ENCODE data around the gene CRYGN. TPM values are rescaled to one million over a fixed set of nuclear protein-coding genes. Genes with fewer than 3 reads are reported as not detected.

Gene CRYGN
- total and polyA plus RNA-seq, 9 of the 15 experiments (the other 6 are each of a cell fraction or from before 2014, with no cell fraction given) = not detected

- TF ChIP-seq, protein P1, sequence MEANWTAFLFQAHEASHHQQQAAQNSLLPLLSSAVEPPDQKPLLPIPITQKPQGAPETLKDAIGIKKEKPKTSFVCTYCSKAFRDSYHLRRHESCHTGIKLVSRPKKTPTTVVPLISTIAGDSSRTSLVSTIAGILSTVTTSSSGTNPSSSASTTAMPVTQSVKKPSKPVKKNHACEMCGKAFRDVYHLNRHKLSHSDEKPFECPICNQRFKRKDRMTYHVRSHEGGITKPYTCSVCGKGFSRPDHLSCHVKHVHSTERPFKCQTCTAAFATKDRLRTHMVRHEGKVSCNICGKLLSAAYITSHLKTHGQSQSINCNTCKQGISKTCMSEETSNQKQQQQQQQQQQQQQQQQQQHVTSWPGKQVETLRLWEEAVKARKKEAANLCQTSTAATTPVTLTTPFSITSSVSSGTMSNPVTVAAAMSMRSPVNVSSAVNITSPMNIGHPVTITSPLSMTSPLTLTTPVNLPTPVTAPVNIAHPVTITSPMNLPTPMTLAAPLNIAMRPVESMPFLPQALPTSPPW (CRISPR knock-in tag; IDR thresholded peaks at IDR 0.05) = peak; percentile 36; the same call in 1 of the 2 replicates
- TF ChIP-seq COPS2 (conservative IDR thresholded peaks at IDR 0.05) (no peak), ZFX (CRISPR knock-in tag; IDR thresholded peaks at IDR 0.05) (peak; percentile 54), HNRNPH1 (optimal IDR thresholded peaks at IDR 0.05; ENCODE audit: low read depth, low read length) (no peak), FOXK2 (conservative IDR thresholded peaks at IDR 0.05 in 1 of 2, IDR thresholded peaks at IDR 0.05 in 1 of 2; ENCODE audit: low read depth in 2 of 2) (0 out of 4 replicates have a peak, but pooled peaks of 1 of the 2 experiments have one; percentile 24), RAD51 (IDR thresholded peaks at IDR 0.05; ENCODE audit: borderline replicate concordance, low read depth) (no peak), MXI1 (IDR thresholded peaks at IDR 0.05; ENCODE audit: low read depth, low read length) (no peak), NR2C1 (IDR thresholded peaks at IDR 0.05) (peak; percentile 76), NR2C1 (tag; IDR thresholded peaks at IDR 0.05) (peak; percentile 69), HMGN3 (IDR thresholded peaks at IDR 0.05; ENCODE audit: borderline replicate concordance, extremely low read depth, insufficient read length, low read depth, low read length) (no peak), POLR3G (IDR thresholded peaks at IDR 0.05; ENCODE audit: extremely low read depth, insufficient read length, insufficient replicate concordance) (no peak), RUNX1 (IDR thresholded peaks at IDR 0.05; ENCODE audit: low read depth) (0 out of 2 replicates have a peak, but pooled peaks have one; percentile 68), RBM17 (IDR thresholded peaks at IDR 0.05; ENCODE audit: borderline replicate concordance, low read depth, low read length) (no peak), TCF7 (IDR thresholded peaks at IDR 0.05; ENCODE audit: borderline replicate concordance) (peak; percentile 56; the same call in 1 of the 2 replicates), STAG1 (CRISPR knock-in tag; IDR thresholded peaks at IDR 0.05; ENCODE audit: borderline replicate concordance) (no peak), CTCFL (IDR thresholded peaks at IDR 0.05; ENCODE audit: borderline replicate concordance, insufficient read depth, low read depth, low read length, poor library complexity, severe bottlenecking) (peak; percentile 12), PHF21A (IDR thresholded peaks at IDR 0.05; ENCODE audit: borderline replicate concordance, low read depth) (peak; percentile 39; the same call in 1 of the 2 replicates), ZNF253 (CRISPR knock-in tag; conservative IDR thresholded peaks at IDR 0.05) (no peak), NFE2 (IDR thresholded peaks at IDR 0.05; ENCODE audit: low read depth) (peak; percentile 35; the same call in 1 of the 2 replicates), FOXP4 (CRISPR knock-in tag; IDR thresholded peaks at IDR 0.05; ENCODE audit: borderline replicate concordance) (peak; percentile 44; the same call in 1 of the 2 replicates), SPI1 (IDR thresholded peaks at IDR 0.05; ENCODE audit: borderline replicate concordance, low read depth, low read length) (0 out of 2 replicates have a peak, but pooled peaks have one; percentile 7)
- TF ChIP-seq, protein P2, sequence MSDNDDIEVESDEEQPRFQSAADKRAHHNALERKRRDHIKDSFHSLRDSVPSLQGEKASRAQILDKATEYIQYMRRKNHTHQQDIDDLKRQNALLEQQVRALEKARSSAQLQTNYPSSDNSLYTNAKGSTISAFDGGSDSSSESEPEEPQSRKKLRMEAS (CRISPR knock-in tag; IDR thresholded peaks at IDR 0.05) = peak; percentile 13; the same call in 1 of the 2 replicates
Observed at GRCh38 chr7:151404216-151405011, 35.5 kb downstream of the CRYGN start (continued).
